GM19324 (cell line): ENCODE results near the gene GPRC5B.

ENCODE experiments used
- ATAC-seq: cut with Tn5 transposase; IDR thresholded peaks from one replicate; pipeline ENCODE4 v1.9.1; 2021; ENCODE audit warnings: mild to moderate bottlenecking, moderate library complexity; ENCODE audit not compliant: unreplicated experiment, low FRiP score

Gene GPRC5B

DNA sequence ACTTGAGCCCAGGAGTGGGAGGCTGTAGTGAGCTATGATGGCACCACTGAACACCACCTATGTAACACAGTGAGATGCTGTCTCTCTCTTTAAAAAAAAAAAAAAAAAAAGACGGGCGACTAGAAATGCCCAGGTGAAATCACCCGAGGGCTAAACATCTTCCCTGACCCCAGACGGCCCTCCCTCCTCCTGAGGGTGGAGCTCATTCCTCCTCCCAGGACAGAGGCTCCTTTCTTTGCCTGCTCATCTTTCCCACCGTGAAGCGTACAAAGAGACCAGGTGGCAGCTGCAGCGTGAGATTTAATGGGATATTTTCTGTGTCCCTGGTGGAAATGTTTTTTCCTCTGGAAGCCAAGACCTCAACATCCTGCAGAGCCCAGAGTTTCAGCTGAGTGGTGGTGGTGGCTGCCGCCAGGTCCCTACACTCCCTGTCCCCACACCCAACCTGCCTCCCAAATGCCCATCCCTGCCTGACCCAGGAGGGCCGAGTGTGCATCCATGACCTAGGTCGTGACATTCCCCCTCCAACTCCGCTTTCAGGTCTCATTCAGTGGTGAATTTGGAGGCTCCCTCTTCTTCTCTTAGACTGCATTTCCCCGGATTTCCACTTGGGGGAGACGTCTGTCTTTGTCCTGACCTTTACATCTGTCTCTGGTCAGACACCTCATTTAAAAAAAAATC lies 14.4 kb upstream of the GPRC5B start:
- no peak for ATAC-seq

DNA sequence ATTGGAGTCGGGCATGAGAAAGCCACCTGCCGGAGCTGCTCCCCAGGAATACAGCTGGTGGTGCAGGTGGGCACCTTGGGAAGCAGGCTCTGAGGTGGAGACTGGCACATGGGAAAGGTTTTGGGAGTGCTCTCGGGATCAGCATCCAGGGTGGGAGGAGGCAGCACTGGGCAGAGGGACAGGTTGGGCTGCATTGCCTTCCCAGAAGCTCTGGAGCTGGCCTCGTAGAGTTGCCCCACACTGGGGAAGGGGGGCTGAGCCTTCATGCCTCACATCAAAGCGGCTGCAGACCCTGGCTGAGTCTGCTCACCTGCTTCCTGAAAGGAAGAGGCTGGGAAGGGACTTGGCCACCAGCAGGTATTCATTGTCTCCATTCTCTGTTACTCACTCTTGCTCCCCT lies 13.5 kb upstream of the GPRC5B start:
- no peak for ATAC-seq

- no peak for ATAC-seq
Measured at GRCh38 chr16:19896951-19897350, 12.3 kb upstream of the GPRC5B start.

GRCh38 chr16:19894586-19894985 lies 9.9 kb upstream of the GPRC5B start:
- no peak for ATAC-seq

- ATAC-seq, result no peak
Measured at GRCh38 chr16:19892902-19893301, 8.3 kb upstream of the GPRC5B start.

DNA sequence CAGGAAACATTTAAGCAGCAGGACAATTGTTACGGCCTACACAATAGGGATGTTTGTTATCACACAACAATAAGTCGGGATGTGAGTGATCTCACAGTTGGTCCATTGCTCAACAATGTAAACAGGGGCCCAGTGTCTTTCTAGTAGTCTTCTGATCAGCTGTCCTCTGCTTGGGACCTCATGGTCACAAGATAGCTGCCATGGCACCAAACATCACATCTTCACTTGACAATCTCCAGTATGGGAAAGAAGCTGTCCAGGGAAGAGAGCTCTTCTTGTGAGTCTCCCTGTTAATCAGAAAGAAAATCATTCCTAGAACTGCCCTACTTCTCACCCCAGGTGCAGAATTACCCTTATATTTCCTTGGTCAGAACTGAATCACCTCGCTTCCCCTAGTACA lies 6.3 kb upstream of the GPRC5B start:
- ATAC-seq, result no peak

DNA sequence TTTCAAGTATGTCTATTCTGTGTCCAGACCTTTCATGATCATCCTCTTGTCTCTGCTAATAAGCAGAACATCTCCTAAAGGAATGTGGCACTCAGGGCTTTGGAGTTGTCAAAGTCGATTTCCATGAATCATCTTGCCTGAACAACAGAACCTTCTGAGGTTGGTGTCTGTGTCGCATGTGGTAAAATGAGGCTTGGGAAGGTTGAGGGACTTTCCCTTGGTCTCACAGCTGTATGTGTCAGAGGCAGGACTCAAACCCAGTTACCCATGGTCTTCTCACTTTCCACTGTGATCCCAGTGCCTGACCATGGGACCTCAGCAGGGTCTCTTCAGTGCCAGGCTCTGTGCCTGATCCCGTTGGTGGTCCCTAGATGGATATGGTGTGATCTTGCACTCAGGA lies 4.2 kb upstream of the GPRC5B start:
- ATAC-seq, result no peak

GRCh38 chr16:19886073-19886941 lies 1.7 kb upstream of the GPRC5B start:
- no peak for ATAC-seq

DNA sequence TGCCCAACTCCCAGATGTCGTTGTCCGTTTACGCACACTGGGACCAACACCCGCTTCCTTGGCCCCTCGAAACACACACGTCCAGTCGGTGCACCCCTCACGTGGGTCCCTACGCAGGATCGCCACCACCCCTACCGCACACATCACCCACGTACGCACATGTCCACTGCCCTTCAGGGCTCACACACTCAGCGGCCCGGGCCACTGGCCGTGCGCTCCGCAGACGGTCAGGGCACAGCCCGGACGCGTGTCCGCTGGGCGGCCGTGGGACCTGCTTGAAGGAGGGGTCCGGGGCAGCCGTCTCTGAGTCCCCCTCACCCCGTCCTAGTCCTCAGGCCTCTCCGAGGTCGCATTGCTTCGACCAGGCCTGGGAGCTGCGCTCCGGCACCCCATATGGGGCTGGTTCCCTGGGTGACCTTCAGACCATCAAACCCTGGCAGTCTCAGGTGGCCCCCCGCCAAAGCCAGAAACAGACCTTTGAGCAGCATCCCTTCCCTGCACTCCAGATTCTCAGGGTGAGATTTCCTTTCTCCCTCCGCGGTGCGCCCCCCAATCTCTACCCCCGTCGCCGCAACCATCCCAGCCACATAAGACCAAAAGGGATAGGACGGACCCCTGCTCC lies 914 bp upstream of the GPRC5B start:
- ATAC-seq, result no peak

- ATAC-seq, result no peak
Measured at GRCh38 chr16:19883966-19884485, 622 bp downstream of the GPRC5B start.

DNA sequence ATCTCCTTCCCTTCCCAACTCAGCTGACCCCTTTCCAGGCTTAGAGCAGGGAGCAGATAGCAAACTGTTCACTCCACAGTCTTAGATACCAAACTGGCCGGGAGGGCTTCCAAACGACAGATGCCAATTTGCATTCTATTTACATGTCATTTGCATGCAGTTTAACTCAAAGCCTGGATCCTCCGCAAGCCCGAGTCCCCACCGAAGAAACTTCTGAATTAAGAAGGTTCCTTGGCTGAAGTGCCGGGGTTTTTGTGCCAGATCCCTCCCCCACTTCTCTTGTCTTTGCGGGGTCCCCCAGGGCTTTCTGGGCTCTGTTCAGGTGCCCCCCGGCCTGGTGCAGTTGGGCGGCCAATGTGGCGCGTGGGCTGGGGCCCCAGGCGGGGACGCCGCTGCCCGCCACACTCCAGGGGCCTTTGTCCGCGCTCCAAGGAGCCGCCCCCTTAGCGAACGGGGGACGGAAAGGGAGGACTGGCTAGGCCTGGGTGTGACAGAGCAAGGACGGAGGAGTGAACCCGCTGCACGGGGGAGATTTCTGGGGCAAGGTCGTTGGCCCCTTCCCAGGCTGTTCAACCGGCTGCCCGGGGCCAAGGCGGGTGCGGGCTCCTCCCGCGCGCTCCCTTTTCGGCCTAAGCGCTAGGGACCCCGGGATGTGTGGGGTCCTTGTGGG lies 1.2 kb downstream of the GPRC5B start:
- no peak for ATAC-seq

DNA sequence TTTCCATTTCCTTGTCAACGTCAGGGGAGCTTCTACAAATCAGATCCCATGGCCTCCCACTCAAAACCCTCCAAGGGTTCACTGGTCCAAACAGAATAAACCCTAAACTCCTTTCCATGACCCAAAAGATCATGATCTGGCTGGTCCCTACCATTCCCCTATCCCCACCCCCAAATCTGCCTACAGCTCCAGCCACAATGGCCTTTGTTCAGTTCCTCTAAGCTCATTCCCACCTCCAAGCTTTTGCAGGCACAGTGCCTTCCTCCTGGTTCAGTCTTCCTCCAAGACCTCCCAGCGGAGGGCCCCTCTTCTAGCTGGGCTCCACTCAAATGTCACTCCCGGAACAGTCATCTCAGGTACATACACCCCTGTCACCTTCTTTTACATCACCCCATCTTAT lies 2.0 kb downstream of the GPRC5B start:
- ATAC-seq, result no peak

- ATAC-seq, result no peak
Measured at GRCh38 chr16:19882186-19882585, 2.5 kb downstream of the GPRC5B start.

GRCh38 chr16:19881783-19882182 lies 2.9 kb downstream of the GPRC5B start:
- ATAC-seq, result no peak

- no peak for ATAC-seq
Measured at GRCh38 chr16:19881028-19881427, 3.6 kb downstream of the GPRC5B start.

GRCh38 chr16:19879241-19879792 lies 5.3 kb downstream of the GPRC5B start:
- ATAC-seq, result no peak

DNA sequence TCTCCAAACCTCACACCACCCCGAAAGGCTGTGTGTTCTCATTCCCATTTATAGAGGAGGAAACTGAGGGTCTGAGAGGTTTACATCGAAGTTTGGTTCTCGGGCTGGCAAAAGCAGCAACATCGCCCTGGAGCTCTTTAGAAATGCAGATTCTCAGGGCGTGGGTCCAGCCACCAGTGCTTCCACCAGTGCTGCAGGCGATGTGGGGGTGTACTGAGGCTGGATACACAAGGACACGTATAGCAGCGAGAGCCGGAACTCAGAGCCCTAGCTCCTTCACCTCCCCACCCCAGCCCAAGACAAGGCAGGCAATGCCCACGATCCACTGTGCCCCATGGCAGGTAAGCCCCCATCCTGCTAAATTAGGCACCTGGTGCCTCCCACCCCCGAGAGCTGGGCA lies 5.9 kb downstream of the GPRC5B start:
- ATAC-seq, result no peak

DNA sequence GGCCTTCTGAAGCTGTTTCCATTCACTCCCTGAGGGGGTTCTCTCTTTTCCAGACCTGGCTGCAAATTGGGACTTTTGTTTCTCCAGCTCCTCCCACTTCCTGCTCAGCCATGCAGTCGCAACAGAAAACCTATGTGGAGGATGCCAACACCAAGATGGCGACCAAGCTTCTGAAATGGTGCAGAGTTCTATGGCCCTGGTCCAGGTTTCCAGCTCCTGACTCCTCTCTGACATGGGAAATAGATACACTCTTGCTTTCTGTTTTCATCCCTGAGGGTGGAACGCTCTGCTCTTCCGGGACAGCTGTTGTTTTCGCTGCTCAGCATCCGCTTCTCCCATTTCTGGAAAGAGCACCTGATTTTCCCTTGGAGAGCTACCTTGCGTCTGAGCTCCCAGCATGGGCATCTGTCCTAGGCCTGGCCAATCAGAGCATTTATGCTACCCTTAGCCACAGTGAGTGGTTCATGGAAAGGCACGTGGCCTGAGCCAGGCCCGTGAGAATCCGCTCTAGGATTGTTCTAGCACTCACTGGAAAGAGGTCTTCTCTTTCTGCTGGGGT lies 8.1 kb downstream of the GPRC5B start:
- no peak for ATAC-seq

DNA sequence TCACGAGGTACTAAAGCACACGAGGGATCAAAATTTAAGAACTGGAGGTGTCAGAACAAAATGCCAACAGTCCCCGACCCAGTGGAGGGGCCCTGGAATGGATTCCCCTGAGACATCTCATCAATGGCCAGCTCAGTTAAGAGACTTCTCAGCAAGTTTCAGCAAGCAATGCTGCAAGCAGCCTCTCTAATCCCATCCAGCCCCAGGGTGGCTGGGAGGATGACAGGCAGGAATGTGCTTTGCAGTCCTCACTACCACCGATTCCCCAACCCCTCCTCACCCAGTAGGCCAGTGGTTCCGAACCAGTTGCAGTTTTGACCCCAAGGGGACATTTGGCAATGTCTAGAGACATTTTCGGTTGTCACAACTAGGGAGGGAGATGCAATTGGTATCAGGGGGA lies 8.7 kb downstream of the GPRC5B start:
- no peak for ATAC-seq

DNA sequence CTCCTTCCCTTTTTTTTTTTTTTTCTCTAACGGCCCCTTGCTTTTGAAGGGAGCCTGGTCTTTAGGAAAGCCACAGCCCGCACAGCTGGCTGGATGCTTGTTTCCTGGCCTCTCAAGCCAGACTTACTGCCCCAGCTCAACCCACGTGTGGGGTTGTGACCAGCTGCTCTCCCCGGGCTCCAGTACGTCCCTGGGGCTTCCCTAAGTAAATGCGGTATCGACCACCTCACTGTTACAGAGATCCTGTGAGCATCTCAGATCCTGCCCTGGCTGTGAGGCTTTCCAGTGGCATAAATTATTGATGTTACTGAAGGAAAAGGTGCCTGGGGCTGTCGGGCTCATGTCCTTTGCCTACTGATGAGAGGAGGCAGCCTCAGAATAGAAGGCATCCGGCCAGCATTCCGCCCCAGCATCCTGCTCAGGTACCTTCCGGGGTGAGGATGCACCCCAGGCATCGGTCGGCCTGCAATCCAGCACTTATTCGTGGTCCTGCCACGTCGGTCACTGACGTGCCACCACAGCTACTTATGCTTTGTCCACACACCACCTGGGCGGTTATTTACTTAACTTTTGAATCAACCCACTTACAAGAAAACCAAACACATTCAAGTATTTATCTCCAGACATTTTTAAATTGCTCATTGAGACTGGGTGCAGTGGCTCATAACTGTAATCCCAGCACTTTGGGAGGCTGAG lies 9.6 kb downstream of the GPRC5B start:
- ATAC-seq, result no peak
